Measurements from ENCODE around the gene SPTBN1. TPM values are rescaled to one million over a fixed set of nuclear protein-coding genes. Genes with fewer than 3 reads are reported as not detected.
"Not testable (repeated sequence)": the region's sequence is repeated elsewhere in the genome, so short reads cannot be mapped to it uniquely, and the experiment has no call there.

SPTBN1 gene
- total and polyA plus RNA-seq, 2 experiments from 2014 or later = 57.7 to 187 TPM

GRCh38 chr2:54524226-54524991 is 68.3 kb downstream of the SPTBN1 start:
- Histone ChIP-seq H3K79me2 (ENCODE audit: insufficient read depth) (peaks cover 82% of the 10 kb centered on the region), H3K27ac (no peak overlapping the region), H3K4me1 (ENCODE audit: insufficient read depth) (peaks cover 57% of the 10 kb centered on the region), H3K27me3 (replicated peaks; ENCODE audit: insufficient read depth) (no peaks in the 10 kb centered on the region), H3K9ac (no peak overlapping the region), H3K4me3 (no peak overlapping the region), H3K9me2 (ENCODE audit: insufficient read depth) (no peaks in the 10 kb centered on the region), H3K36me3 (ENCODE audit: low read depth) (peaks cover 14% of the 10 kb centered on the region; the same call in 1 of the 2 replicates), H3K9me3 (ENCODE audit: low read depth) (no peaks in the 10 kb centered on the region), H3K4me2 (ENCODE audit: unreplicated experiment) (no peak overlapping the region), H3F3A (ENCODE audit: insufficient read depth) (peaks cover 35% of the 10 kb centered on the region), H2AFZ (no peak overlapping the region), H4K20me1 (ENCODE audit: insufficient read depth) (no peaks in the 10 kb centered on the region)
- no peak for TF ChIP-seq EZH2phosphoT487 (IDR thresholded peaks at IDR 0.05; ENCODE audit: insufficient read depth, low read depth)
- no peak for TF ChIP-seq EZH2 (IDR thresholded peaks at IDR 0.05; ENCODE audit: insufficient read depth, poor library complexity, severe bottlenecking)
- in situ Hi-C loops (cut with MboI) = no loop called here
- DNase-seq = peak; percentile 67
- 74 to 76% methylated on average over 13 of the region's 13 CpGs for WGBS, 2 experiments (ENCODE audit: low coverage in 1 of 2, low lambda C conversion rate in 2 of 2, missing lambda C conversion rate in 2 of 2)

GRCh38 chr2:54525321-54525720 is 69.2 kb downstream of the SPTBN1 start:
- Histone ChIP-seq H3K27ac (no peak overlapping the region), H3F3A (ENCODE audit: insufficient read depth) (peaks cover 27% of the 10 kb centered on the region), H4K20me1 (ENCODE audit: insufficient read depth) (no peaks in the 10 kb centered on the region), H3K9ac (no peak overlapping the region), H3K9me2 (ENCODE audit: insufficient read depth) (no peaks in the 10 kb centered on the region), H3K27me3 (replicated peaks; ENCODE audit: insufficient read depth) (no peaks in the 10 kb centered on the region), H2AFZ (no peak overlapping the region), H3K4me1 (ENCODE audit: insufficient read depth) (peaks cover 48% of the 10 kb centered on the region), H3K4me3 (no peak overlapping the region), H3K36me3 (ENCODE audit: low read depth) (peaks cover 14% of the 10 kb centered on the region; the same call in 1 of the 2 replicates), H3K4me2 (ENCODE audit: unreplicated experiment) (no peak overlapping the region), H3K9me3 (ENCODE audit: low read depth) (no peaks in the 10 kb centered on the region), H3K79me2 (ENCODE audit: insufficient read depth) (peaks cover 77% of the 10 kb centered on the region)
- no peak for DNase-seq
- WGBS, 2 experiments (ENCODE audit: low coverage in 1 of 2, low lambda C conversion rate in 2 of 2, missing lambda C conversion rate in 2 of 2) = 87 to 94% methylated on average over 9 of the region's 9 CpGs
- no peak for TF ChIP-seq EZH2phosphoT487 (IDR thresholded peaks at IDR 0.05; ENCODE audit: insufficient read depth, low read depth)
- no peak for TF ChIP-seq EZH2 (IDR thresholded peaks at IDR 0.05; ENCODE audit: insufficient read depth, poor library complexity, severe bottlenecking)
- in situ Hi-C loops (cut with MboI) = no loop called here

DNA sequence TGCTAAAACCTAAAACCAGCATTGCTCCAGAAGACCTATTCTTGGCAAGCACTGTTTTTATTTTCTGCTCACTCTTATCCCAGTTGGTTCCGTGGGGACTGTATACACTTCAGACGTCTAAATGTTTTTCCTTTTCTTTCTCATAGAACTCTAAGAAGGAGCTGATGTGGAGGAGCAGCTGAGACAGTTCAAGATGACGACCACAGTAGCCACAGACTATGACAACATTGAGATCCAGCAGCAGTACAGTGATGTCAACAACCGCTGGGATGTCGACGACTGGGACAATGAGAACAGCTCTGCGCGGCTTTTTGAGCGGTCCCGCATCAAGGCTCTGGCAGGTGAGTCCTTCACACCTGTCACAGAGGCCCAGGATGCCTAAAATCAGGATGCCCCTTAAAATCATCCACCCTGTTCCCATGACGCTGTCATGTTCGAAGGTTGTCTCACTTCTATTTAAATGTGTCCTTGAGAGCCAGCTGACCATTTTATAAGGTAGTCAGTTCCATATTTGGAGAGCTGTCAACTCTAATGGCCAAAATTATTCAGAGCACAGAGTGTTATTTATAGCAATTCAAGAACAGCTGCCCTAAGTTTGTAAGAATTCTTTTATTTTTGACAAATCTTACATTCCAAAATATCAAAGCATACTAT is 70.2 kb downstream of the SPTBN1 start:
- Histone ChIP-seq H3K36me3 (ENCODE audit: low read depth) (peaks cover 14% of the 10 kb centered on the region; the same call in 1 of the 2 replicates), H4K20me1 (ENCODE audit: insufficient read depth) (no peaks in the 10 kb centered on the region), H3F3A (ENCODE audit: insufficient read depth) (peaks cover 26% of the 10 kb centered on the region), H3K9me2 (ENCODE audit: insufficient read depth) (no peaks in the 10 kb centered on the region), H3K4me2 (ENCODE audit: unreplicated experiment) (no peak overlapping the region), H3K9me3 (ENCODE audit: low read depth) (no peaks in the 10 kb centered on the region), H3K79me2 (ENCODE audit: insufficient read depth) (peaks cover 84% of the 10 kb centered on the region), H3K27me3 (replicated peaks; ENCODE audit: insufficient read depth) (no peaks in the 10 kb centered on the region), H3K4me1 (ENCODE audit: insufficient read depth) (peaks cover 49% of the 10 kb centered on the region), H2AFZ (no peak overlapping the region), H3K4me3 (no peak overlapping the region), H3K9ac (no peak overlapping the region), H3K27ac (no peak overlapping the region)
- WGBS, 2 experiments (ENCODE audit: low coverage in 1 of 2, low lambda C conversion rate in 2 of 2, missing lambda C conversion rate in 2 of 2) = 97 to 98% methylated on average over 12 of the region's 12 CpGs
- DNase-seq = no peak
- no peak for TF ChIP-seq EZH2phosphoT487 (IDR thresholded peaks at IDR 0.05; ENCODE audit: insufficient read depth, low read depth)
- TF ChIP-seq EZH2 (IDR thresholded peaks at IDR 0.05; ENCODE audit: insufficient read depth, poor library complexity, severe bottlenecking) = no peak
- in situ Hi-C loops (cut with MboI) = no loop called here

DNA sequence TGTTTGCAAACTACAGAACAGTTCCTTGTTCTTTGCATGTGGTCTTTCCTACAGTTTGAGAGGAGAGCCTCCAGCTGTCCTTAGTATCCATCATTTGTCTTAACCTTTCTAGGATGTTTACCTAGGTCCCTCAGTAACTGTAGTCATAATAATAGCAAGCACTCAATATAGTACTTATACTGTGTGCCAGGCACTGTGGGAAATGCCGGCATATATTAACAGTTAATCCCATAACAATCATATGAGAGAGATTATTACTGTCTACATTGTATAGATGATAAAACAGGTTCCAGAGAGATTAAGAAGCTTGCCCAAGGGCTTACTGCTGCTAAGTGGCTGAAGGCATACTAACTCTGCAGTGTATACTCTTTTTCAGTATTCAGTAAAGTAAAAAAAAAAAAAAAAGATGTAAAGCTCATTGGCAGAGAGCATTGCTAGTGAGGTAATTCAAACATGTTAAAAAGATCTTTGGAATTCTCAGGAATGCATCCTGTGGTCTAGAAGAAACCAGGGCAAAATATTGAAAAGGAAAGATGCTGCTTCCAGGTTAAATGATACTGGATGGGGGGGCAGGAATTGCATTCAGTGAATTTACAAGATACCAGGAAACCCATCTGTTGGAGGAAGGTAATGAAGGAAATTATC is 72.3 kb downstream of the SPTBN1 start:
- H3K9me2 ChIP-seq (ENCODE audit: insufficient read depth) = no peaks in the 10 kb centered on the region
- H3K9ac ChIP-seq = no peak overlapping the region
- no peaks in the 10 kb centered on the region for H4K20me1 ChIP-seq (ENCODE audit: insufficient read depth)
- no peak overlapping the region for H3K27ac ChIP-seq
- no peak overlapping the region for H2AFZ ChIP-seq
- peaks cover 65% of the 10 kb centered on the region for H3K79me2 ChIP-seq (ENCODE audit: insufficient read depth)
- H3K27me3 ChIP-seq (replicated peaks; ENCODE audit: insufficient read depth) = no peaks in the 10 kb centered on the region
- peaks cover 61% of the 10 kb centered on the region for H3K4me1 ChIP-seq (ENCODE audit: insufficient read depth)
- H3K4me2 ChIP-seq (ENCODE audit: unreplicated experiment) = no peak overlapping the region
- no peak for TF ChIP-seq EZH2phosphoT487 (IDR thresholded peaks at IDR 0.05; ENCODE audit: insufficient read depth, low read depth)
- DNase-seq = peak; percentile 52
- 96 to 100% methylated on average over 1 of the region's 1 CpG for WGBS, 2 experiments (ENCODE audit: low coverage in 1 of 2, low lambda C conversion rate in 2 of 2, missing lambda C conversion rate in 2 of 2)
- peaks cover 37% of the 10 kb centered on the region for H3F3A ChIP-seq (ENCODE audit: insufficient read depth)
- in situ Hi-C loops (cut with MboI) = no loop called here
- H3K9me3 ChIP-seq (ENCODE audit: low read depth) = no peaks in the 10 kb centered on the region
- H3K36me3 ChIP-seq (ENCODE audit: low read depth) = peaks cover 14% of the 10 kb centered on the region; the same call in 1 of the 2 replicates
- no peak overlapping the region for H3K4me3 ChIP-seq

DNA sequence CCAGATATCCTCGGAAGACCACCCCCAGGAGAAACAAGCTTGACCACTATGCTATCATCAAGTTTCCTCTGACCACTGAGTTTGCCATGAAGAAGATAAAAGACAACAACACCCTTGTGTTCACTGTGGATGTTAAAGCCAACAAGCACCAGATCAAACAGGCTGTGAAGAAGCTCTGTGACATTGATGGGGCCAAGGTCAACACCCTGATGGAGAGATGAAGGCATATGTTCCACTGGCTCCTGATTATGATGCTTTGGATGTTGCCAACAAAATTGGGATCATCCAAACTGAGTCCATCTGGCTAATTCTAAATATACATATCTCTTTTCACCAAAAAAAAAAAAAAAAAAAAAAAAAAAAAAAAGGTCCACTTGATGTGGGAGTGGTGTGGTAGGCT is 73.4 kb downstream of the SPTBN1 start:
- in situ Hi-C loops (cut with MboI) = not testable (repeated sequence)

More for the DNA sequence above, 73.4 kb downstream of the SPTBN1 start:
- Histone ChIP-seq H3F3A (ENCODE audit: insufficient read depth) (peaks cover 37% of the 10 kb centered on the region), H3K4me1 (ENCODE audit: insufficient read depth) (peaks cover 52% of the 10 kb centered on the region), H3K79me2 (ENCODE audit: insufficient read depth) (peaks cover 63% of the 10 kb centered on the region), H3K36me3 (ENCODE audit: low read depth) (peaks cover 14% of the 10 kb centered on the region; the same call in 1 of the 2 replicates)
- not testable (repeated sequence) for H3K27me3 ChIP-seq (replicated peaks; ENCODE audit: insufficient read depth); H3K4me3 ChIP-seq; H4K20me1 ChIP-seq (ENCODE audit: insufficient read depth); H3K9ac ChIP-seq; H3K27ac ChIP-seq; DNase-seq; H3K9me3 ChIP-seq (ENCODE audit: low read depth); H3K9me2 ChIP-seq (ENCODE audit: insufficient read depth); H2AFZ ChIP-seq; H3K4me2 ChIP-seq (ENCODE audit: unreplicated experiment)
- 90 to 95% methylated on average over 1 of the region's 1 CpG for WGBS, 2 experiments (ENCODE audit: low coverage in 1 of 2, low lambda C conversion rate in 2 of 2, missing lambda C conversion rate in 2 of 2)

All from GM23248 (cell line).